Small intestine (tissue), 7 donors: Measurements from ENCODE around the gene FRS2. TPM values are rescaled to one million over a fixed set of nuclear protein-coding genes. Genes with fewer than 3 reads are reported as not detected.

Source experiments
- DNase-seq, 2 donors: peaks; one replicate each; pipeline versions ENCODE4 v3.0.0 to v3.0.0-alpha.2; 2013
- FAIRE-seq: peaks from 2 replicates; lab custom pipeline; 2012; peaks lifted over from hg19 to GRCh38; lab: Jason Lieb, UNC
- H3K27ac ChIP-seq, 3 donors: one replicate each; pipeline ENCODE4 v1.5.1; 2013; ENCODE audit warnings: low read length in 2 of 3, mild to moderate bottlenecking in 2 of 3, control low read depth in 1 of 3, inconsistent platforms in 1 of 3, low read depth in 1 of 3, moderate library complexity in 1 of 3
- H3K27me3 ChIP-seq, 3 donors: one replicate each; pipeline ENCODE4 v1.6.1; 2013; ENCODE audit warnings: low read length in 3 of 3, inconsistent platforms in 1 of 3; ENCODE audit not compliant: control insufficient read depth in 3 of 3, insufficient read depth in 3 of 3
- H3K36me3 ChIP-seq, 3 donors: one replicate each; pipeline ENCODE4 v1.6.1; 2013; ENCODE audit warnings: low read length in 3 of 3, inconsistent platforms in 1 of 3, low read depth in 1 of 3, mild to moderate bottlenecking in 1 of 3, moderate library complexity in 1 of 3; ENCODE audit not compliant: control insufficient read depth in 3 of 3, insufficient read depth in 2 of 3
- H3K4me1 ChIP-seq, 3 donors: one replicate each; pipeline ENCODE4 v1.6.1; 2013; ENCODE audit warnings: low read length in 2 of 3, inconsistent platforms in 1 of 3, low read depth in 1 of 3, mild to moderate bottlenecking in 1 of 3, moderate library complexity in 1 of 3; ENCODE audit not compliant: control insufficient read depth in 3 of 3, insufficient read depth in 2 of 3
- H3K4me3 ChIP-seq, 3 donors: one replicate each; pipeline ENCODE4 v1.5.1; 2013; ENCODE audit warnings: low read length in 3 of 3, control low read depth in 1 of 3, inconsistent platforms in 1 of 3, low read depth in 1 of 3, mild to moderate bottlenecking in 1 of 3, moderate library complexity in 1 of 3
- H3K9me3 ChIP-seq, 2 donors: one replicate each; pipeline ENCODE4 v1.6.1; 2013; ENCODE audit warnings: low read depth in 1 of 2, low read length in 1 of 2; ENCODE audit not compliant: control insufficient read depth in 2 of 2, insufficient read depth in 1 of 2
- WGBS, 3 donors: extraction: QIAGEN DNeasy Blood & Tissue Kit; methylation state at CpG; one replicate each; pipeline ENCODE4 v1.1.7; 2013; 5-methylcytosine and 5-hydroxymethylcytosine counted together
- polyA plus RNA-seq, 4 donors: library from polyadenylated mRNA; stranded (reverse) in 3 of 4; unstranded in 1 of 4; fragments of 200-250 nt in 3 of 4; fragments of 120-200 nt in 1 of 4; gene quantifications; one replicate each; pipeline versions ENCODE4 v1.2.1 to v1.2.3, GENCODE V29; 2013
- donor health status: healthy with polysubstance abuse.
- donor health status: control.
- donor health status: control.
- donor health status: Bipolar disorder and iron deficiency.
- donor health status: healthy.

FRS2 gene
- polyA plus RNA-seq, 4 donors, result 5.9 to 30.3 (median 9.3) TPM

GRCh38 chr12:69610126-69610525 is 139.9 kb downstream of the FRS2 start:
- no peak for DNase-seq
- no peaks in the 10 kb centered on the region for H3K4me1 ChIP-seq
- H3K9me3 ChIP-seq, result no peaks in the 10 kb centered on the region
- H3K4me3 ChIP-seq, result no peak overlapping the region
- H3K27me3 ChIP-seq, result no peaks in the 10 kb centered on the region
- no peak for FAIRE-seq
- H3K27ac ChIP-seq, result no peak overlapping the region
- H3K36me3 ChIP-seq, result no peaks in the 10 kb centered on the region
- WGBS, 3 donors, result 89 to 92% (median 91%) methylated on average over 15 of the region's 15 CpGs

GRCh38 chr12:69610729-69611128 is 140.5 kb downstream of the FRS2 start, which contains the start of gene LRRC10:
TSS of gene LRRC10 (minus strand) at chr12:69610907. CDS start at chr12:69610838, 69 bp downstream.
- Histone ChIP-seq H3K27ac (no peak within 1 kb of the TSS), H3K27me3 (no peaks in the 10 kb centered on the region), H3K4me1 (no peaks in the 10 kb centered on the region), H3K9me3 (no peaks in the 10 kb centered on the region), H3K36me3 (no peaks in the 10 kb centered on the region), H3K4me3 (no peak within 1 kb of the TSS)
- FAIRE-seq, result no peak
- no peak for DNase-seq
- 92 to 95% (median 94%) methylated on average over 11 of the region's 11 CpGs for WGBS, 3 donors

DNA sequence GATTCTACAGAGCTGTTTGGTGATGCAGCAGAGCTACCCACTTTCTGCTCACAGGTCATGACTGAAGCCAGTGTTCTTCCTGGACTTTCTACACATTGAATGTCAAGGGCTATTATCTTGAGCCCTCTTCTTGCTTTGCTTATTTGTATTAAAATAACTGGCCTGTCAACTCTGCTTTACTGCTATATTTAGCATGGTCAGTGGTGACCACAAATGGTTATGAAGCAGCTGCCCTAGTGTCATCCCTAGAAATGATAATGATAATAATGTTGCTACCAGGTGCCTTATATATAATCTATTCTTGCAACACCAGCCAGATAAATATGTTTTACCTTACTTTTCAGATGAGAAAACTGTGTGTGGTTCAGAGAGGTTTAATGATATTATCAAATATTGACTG is 143.2 kb downstream of the FRS2 start:
- Histone ChIP-seq H3K27me3 (no peaks in the 10 kb centered on the region), H3K36me3 (no peaks in the 10 kb centered on the region), H3K4me1 (no peaks in the 10 kb centered on the region), H3K9me3 (no peaks in the 10 kb centered on the region), H3K4me3 (no peak overlapping the region), H3K27ac (no peak overlapping the region)
- DNase-seq, result no peak
- FAIRE-seq, result no peak

DNA sequence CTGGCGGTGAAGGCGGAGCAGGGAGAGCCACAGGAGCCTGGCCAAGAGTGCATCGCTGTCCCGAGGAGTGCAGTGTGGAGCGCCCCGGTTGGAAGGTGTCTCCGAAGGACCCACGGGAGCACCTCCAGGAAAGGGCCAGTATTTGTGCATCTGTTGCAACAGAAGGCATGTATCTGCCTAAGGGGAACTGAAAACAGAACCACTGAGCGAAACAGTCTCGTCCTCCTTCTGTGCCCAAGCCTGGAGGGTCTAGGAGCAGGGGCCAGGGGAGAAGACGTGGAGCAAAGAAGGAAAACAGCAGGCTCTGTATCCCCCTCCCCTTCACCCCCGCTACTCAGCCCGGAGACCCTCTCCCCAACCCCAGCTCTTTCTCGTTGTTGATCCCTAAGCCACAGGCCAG is 145.8 kb downstream of the FRS2 start:
- H3K4me1 ChIP-seq, result no peaks in the 10 kb centered on the region
- H3K27ac ChIP-seq, result no peak overlapping the region
- H3K4me3 ChIP-seq, result no peak overlapping the region
- no peak for FAIRE-seq
- H3K36me3 ChIP-seq, result no peaks in the 10 kb centered on the region
- 79 to 84% (median 83%) methylated on average over 14 of the region's 14 CpGs for WGBS, 3 donors
- no peaks in the 10 kb centered on the region for H3K27me3 ChIP-seq
- no peak for DNase-seq
- no peaks in the 10 kb centered on the region for H3K9me3 ChIP-seq

DNA sequence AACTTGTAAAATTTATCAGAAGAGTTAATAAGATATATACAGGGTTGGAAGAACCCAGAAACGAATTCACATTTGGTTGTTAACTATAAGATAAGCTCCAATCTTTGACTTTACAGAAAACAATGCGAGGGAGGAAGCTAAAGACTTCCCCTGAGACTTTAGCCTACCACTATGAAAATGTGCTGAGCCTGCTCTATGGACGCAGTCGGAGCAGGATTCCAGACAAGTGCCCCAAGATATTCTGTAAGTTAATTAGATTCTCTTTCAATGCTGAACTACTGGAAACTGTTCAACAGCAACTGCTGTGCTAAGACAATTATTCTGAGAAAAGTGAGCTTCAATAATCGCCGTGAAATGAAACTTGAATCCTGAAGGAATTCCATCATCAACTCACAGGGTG is 148.9 kb downstream of the FRS2 start:
- H3K27me3 ChIP-seq, result no peaks in the 10 kb centered on the region
- no peaks in the 10 kb centered on the region for H3K36me3 ChIP-seq
- H3K4me1 ChIP-seq, result no peaks in the 10 kb centered on the region
- H3K9me3 ChIP-seq, result no peaks in the 10 kb centered on the region
- DNase-seq (no peak), FAIRE-seq (no peak)
- H3K4me3 ChIP-seq, result no peak overlapping the region
- H3K27ac ChIP-seq, result no peak overlapping the region
- WGBS, 3 donors, result 62 to 80% (median 70%) methylated on average over 6 of the region's 6 CpGs

- Histone ChIP-seq H3K27me3 (no peaks in the 10 kb centered on the region), H3K36me3 (no peaks in the 10 kb centered on the region), H3K9me3 (no peaks in the 10 kb centered on the region), H3K4me3 (no peak overlapping the region), H3K27ac (no peak overlapping the region), H3K4me1 (no peaks in the 10 kb centered on the region)
- FAIRE-seq (no peak), DNase-seq (no peak)
- WGBS, 3 donors, result 67 to 87% (median 73%) methylated on average over 4 of the region's 4 CpGs
These were observed 149.9 kb downstream of the FRS2 start for GRCh38 chr12:69620077-69620476.

DNA sequence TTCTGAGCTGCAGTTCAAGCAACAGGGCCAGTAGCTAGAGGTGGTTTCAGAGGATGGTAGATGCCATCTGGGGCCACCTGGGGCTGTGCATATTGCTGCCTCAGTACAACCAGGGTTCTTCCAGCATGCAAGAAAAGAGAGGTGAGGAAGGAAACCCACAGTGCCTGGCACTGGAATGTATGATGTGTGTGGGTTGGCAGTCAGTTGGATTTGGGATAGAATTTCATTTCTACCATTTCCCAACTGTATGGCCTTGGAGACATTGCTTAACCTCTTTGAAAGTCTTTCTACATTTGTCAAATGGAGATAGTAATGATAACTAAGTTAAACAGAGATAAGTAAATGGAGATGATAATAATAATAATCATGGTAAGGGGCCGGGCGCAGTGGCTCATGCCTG is 150.7 kb downstream of the FRS2 start:
- WGBS, 3 donors, result 68 to 74% (median 72%) methylated on average over 2 of the region's 2 CpGs
- Histone ChIP-seq H3K27ac (no peak overlapping the region), H3K4me3 (no peak overlapping the region), H3K9me3 (no peaks in the 10 kb centered on the region), H3K4me1 (no peaks in the 10 kb centered on the region), H3K27me3 (no peaks in the 10 kb centered on the region), H3K36me3 (no peaks in the 10 kb centered on the region)
- FAIRE-seq (no peak), DNase-seq (no peak)

- no peaks in the 10 kb centered on the region for H3K4me1 ChIP-seq
- no peak for FAIRE-seq
- no peaks in the 10 kb centered on the region for H3K27me3 ChIP-seq
- H3K9me3 ChIP-seq, result no peaks in the 10 kb centered on the region
- no peak for DNase-seq
- no peak overlapping the region for H3K27ac ChIP-seq
- no peak overlapping the region for H3K4me3 ChIP-seq
- no peaks in the 10 kb centered on the region for H3K36me3 ChIP-seq
- WGBS, 3 donors, result 81 to 82% (median 81%) methylated on average over 2 of the region's 2 CpGs
These were observed 151.4 kb downstream of the FRS2 start for GRCh38 chr12:69621551-69621950.

- WGBS, 3 donors, result 17 to 75% (median 52%) methylated on average over 13 of the region's 13 CpGs
- no peak overlapping the region for H3K27ac ChIP-seq
- FAIRE-seq (no peak), DNase-seq (peak in 1 of 2 donors; percentile 78)
- no peaks in the 10 kb centered on the region for H3K9me3 ChIP-seq
- no peaks in the 10 kb centered on the region for H3K4me1 ChIP-seq
- H3K36me3 ChIP-seq, result no peaks in the 10 kb centered on the region
- no peaks in the 10 kb centered on the region for H3K27me3 ChIP-seq
- H3K4me3 ChIP-seq, result no peak overlapping the region
These were observed 153.8 kb downstream of the FRS2 start for GRCh38 chr12:69623970-69624369.
